GM12891 (cell line): ENCODE data around the gene GSX1.

Experiments
- DNase-seq: peaks from one replicate; pipeline ENCODE4 v3.0.0; 2011; ENCODE audit warnings: low spot score; ENCODE audit not compliant: insufficient read length
- FAIRE-seq: peaks from 2 replicates; lab custom pipeline; 2011; peaks lifted over from hg19 to GRCh38; lab: Jason Lieb, UNC
- PAX5 ChIP-seq: IDR thresholded peaks from 2 replicates; pipeline ENCODE4 v1.6.1; 2011; ENCODE audit warnings: low read length, moderate library complexity, mild to moderate bottlenecking; ENCODE audit not compliant: insufficient read depth, severe bottlenecking
- POLR2A ChIP-seq: IDR thresholded peaks from 2 replicates; pipeline ENCODE4 v1.6.1; 2011; ENCODE audit warnings: low read depth, low read length, control low read depth
- POLR2AphosphoS5 ChIP-seq: IDR thresholded peaks from 2 replicates; pipeline ENCODE4 v1.6.1; 2011; ENCODE audit warnings: low read depth, low read length, control low read depth
- POU2F2 ChIP-seq: IDR thresholded peaks from 2 replicates; pipeline ENCODE4 v1.6.1; 2011; ENCODE audit warnings: low read depth, mild to moderate bottlenecking, control low read depth, low read length, moderate library complexity
- SPI1 ChIP-seq: IDR thresholded peaks from 2 replicates; pipeline ENCODE4 v1.6.1; 2011; ENCODE audit warnings: low read depth, low read length, control low read depth
- TAF1 ChIP-seq: IDR thresholded peaks from 2 replicates; pipeline ENCODE4 v1.6.1; 2011; ENCODE audit warnings: low read depth, low read length, control low read depth

The GSX1 gene

DNA sequence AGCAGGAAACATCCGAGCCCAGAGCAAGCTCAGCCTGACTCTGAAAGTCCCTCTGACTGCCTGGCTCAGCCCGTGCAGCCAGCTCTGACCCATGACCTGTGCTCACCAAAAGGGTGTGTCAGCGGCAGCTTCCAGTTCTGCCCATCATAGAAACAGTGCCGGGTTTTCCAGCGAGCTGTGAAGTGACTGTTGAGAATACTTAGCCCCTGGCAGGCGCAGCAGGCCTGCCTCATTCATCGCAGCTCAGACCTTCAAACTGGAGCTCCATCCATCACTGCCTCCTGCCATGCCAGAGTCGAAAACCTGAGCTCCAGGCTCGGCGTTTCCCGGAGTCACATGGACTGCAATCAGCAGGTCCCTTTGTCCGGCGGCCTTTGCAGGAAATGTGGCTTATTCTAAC, 16.3 kb upstream of the GSX1 start:
- no peak for FAIRE-seq
- DNase-seq: no peak
- no peak for TF ChIP-seq POU2F2
- no peak for TF ChIP-seq POLR2A
- TF ChIP-seq PAX5: no peak
- no peak for TF ChIP-seq TAF1
- no peak for TF ChIP-seq POLR2AphosphoS5
- TF ChIP-seq SPI1: no peak

DNA sequence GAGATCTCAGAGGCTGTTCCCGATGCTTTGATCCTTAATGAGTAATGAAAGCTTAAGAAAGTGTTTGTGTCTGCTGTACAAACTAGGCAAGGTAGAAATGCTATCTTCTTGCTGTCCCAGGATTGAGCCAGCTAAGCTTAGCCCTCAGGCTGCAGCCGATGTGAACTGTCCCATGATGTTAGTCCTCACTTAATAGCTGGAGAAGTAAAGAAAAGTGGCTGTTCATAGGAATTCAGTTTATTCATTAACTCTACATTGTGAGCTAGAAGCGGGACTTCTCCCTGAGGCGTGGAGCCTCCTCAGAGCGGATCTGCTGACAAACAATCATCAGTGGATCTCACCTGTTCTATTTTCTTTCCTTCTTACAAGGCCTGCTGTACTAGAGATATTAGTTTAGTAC, 10.1 kb upstream of the GSX1 start:
- no peak for TF ChIP-seq PAX5
- no peak for TF ChIP-seq POU2F2
- TF ChIP-seq TAF1: no peak
- no peak for TF ChIP-seq SPI1
- TF ChIP-seq POLR2AphosphoS5: no peak
- no peak for TF ChIP-seq POLR2A
- no peak for FAIRE-seq
- no peak for DNase-seq

DNA sequence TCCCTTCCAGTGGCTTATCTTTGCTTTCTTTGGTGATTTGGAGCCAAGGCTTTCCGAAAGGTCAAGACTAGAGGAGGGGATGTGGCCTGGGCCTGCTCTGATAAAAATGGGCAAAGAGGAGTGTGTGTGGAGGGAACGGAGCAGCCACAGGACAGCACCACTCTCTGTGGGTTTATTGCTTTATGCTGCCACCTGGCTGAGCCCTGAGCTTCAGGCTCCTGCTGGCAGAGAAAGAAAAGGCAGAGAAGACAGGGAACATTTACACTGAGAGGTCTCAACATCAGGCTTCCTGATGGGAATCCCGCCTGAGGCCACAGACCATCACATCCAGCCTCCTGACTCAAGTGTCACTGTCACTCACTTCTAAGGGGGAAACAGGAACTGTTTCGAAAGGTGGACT, 9.2 kb upstream of the GSX1 start:
- TF ChIP-seq SPI1: no peak
- TF ChIP-seq TAF1: no peak
- no peak for TF ChIP-seq POLR2AphosphoS5
- TF ChIP-seq POU2F2: no peak
- no peak for TF ChIP-seq PAX5
- TF ChIP-seq POLR2A: no peak
- FAIRE-seq (no peak), DNase-seq (no peak)

DNA sequence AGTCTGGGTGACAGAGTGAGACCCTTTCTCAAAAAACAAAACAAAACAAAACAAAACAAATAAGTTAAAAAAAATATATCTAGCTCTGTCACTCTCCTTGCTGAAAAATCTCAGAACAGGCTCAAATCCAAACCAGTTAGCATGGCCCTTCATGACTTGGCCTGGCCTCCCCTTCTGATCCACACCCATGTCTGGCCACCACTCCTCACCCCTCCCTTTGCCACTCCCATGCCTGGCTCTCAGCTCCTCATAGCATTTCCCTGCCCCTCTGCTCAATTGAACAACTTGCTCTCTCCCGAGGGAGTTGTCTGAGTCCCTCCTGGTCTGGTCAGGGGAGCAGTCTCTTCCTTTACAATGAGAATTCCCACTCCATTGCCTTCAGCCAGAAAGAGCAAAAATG, 4.0 kb upstream of the GSX1 start:
- FAIRE-seq (no peak), DNase-seq (no peak)
- TF ChIP-seq POLR2AphosphoS5 (no peak), POU2F2 (no peak), TAF1 (no peak), POLR2A (no peak), PAX5 (no peak), SPI1 (no peak)

DNA sequence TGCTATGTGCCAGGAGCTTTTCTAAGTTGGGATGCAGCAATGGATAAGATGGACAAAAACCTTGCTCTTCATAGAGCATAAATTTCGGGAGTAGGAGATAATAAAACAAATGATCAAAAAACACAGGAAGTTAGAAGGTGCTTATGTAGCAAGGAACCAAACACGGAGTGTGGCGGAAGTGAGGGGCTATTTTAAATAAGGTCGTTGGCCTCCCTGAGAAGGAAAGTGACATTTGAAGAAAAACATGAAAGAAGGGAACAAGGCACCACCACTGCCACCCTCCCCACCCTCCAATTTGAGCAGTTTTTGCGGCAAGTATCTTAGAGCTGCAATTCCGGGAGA, 3.2 kb upstream of the GSX1 start:
- TF ChIP-seq POLR2AphosphoS5 (no peak), POU2F2 (no peak), POLR2A (no peak)
- no peak for DNase-seq
- no peak for FAIRE-seq

DNA sequence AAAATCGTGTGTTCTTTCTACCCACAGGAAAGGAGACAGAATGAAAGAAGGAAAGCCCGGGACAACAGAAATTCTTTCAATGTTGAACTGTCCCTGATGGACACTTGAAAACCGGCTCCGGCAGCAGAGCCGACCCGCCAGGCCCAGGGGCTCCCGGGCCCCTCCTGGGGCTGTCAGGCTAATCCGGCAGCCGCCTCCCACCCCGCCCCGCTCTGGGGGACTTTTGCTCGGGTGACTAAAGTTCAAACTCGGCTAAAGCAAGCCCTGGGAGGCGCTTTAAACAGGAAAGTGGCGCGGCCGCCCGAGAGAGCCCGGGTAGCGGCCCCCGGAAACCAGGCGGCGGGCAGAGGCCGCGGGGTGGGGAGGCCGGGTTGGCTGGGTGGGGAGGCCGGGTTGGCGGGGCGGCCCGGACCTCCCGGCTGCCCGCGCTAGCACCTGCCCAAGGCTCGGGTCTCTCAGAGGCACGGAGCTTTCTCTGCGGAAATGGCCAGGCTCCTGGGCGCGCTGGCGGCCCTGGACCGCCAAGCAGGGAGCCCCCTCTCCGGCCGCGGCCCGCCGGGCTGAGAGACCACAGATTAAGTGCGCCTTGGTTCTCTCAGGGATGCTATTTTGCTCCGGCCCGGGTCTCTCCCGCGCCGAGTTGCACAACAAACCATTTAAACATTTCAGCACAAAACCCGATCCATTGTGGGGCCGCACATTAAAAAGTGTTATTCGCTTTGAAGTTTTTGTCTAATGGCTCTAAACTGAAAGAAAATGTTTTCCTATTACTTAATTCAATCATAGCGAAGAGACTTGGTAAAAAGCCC, 2.6 kb upstream of the GSX1 start:
- TF ChIP-seq POLR2A (no peak), SPI1 (no peak), PAX5 (no peak), TAF1 (no peak), POU2F2 (no peak), POLR2AphosphoS5 (no peak)
- FAIRE-seq: no peak
- no peak for DNase-seq

DNA sequence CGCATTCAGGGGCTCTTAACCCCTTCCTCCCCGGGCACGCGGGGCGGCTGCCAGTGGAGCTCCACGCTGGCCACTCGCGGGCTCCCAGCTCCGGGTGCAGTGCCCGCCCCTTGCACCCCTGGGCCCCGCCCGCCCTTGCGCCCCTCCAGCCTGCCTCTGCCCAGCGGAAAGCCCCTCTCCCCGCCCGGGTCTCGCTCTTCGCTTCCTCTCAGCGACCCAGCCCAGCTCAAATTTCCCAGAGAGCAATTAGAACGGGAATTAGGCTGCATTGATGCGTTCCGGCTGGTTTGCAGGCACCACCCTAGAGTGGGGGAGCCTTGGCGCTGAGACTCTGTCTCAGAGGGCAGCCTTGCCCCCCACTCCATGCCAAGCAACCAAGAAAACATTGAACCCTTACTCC, 1.8 kb upstream of the GSX1 start:
- FAIRE-seq (no peak), DNase-seq (no peak)
- TF ChIP-seq SPI1: no peak
- TF ChIP-seq POLR2A: no peak
- no peak for TF ChIP-seq TAF1
- no peak for TF ChIP-seq PAX5
- TF ChIP-seq POLR2AphosphoS5: no peak
- TF ChIP-seq POU2F2: no peak

DNA sequence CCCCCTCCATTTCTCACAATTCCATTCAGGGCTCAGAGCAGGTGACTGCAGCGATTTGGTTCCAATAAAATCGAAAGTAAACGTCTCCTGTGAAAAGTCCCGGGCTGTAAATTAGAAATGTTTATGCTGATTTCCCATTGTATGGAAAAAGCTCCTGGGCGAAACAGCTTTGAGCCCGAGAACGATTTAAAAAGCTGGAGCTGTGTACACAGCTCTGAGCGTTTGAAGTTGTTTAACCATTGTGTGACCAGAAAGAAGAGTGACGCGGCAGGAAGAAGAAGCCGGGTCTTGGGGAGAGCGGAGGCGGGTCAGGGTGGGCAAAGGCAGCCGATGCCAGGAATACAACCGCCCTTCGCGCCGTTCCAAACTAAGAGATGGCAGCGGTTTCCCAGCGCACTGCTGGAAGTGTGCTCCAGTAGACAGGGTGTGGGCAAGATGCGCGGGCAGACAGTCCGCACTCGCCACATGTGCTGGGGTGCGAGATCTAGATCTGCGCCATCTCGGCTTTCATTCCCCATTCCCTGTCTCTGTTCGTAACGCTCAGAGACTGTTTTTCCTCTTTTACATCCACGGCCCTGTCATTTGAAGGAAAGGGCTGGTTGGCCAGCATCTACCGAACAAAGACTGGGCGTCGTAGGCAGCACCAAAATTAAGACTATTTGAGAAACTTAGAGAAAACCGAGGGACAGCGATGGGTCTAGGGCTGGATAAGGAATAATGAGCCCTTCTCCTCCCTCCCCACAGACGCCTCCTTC, 960 bp upstream of the GSX1 start:
- FAIRE-seq (no peak), DNase-seq (no peak)
- TF ChIP-seq POLR2AphosphoS5 (no peak), POU2F2 (no peak), SPI1 (no peak), POLR2A (no peak), PAX5 (no peak), TAF1 (no peak)

DNA sequence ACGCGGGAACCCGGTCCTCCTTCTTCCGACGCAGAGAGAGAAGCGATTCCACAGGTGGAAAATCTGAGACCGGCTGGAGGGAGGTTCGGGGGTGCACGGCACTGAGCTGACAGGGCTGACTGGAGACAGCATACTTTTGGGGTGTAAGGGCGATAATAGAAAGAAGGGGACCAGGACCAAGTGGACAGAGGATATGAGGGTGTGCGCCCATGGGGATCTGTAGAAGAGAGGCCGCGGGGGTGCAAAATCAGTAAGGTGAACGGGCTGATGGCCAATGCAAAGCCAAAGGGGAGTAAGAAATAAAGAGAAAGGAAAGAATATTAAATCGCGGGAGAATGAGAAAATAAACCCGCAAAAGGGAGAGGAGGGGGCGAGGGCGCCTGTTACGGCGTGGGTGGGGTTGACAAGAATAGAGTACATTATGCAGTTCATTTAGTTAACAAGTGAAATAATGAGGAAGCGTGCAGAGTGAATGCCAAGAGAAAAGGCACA, 336 bp upstream of the GSX1 start:
- DNase-seq (no peak), FAIRE-seq (no peak)
- TF ChIP-seq POLR2A: no peak
- TF ChIP-seq POLR2AphosphoS5: no peak
- no peak for TF ChIP-seq POU2F2
- no peak for TF ChIP-seq PAX5
- no peak for TF ChIP-seq TAF1
- no peak for TF ChIP-seq SPI1
